PC-9 (cell line): ENCODE measurements around the gene FBRSL1. TPM values are rescaled to one million over a fixed set of nuclear protein-coding genes. Genes with fewer than 3 reads are reported as not detected.

Experiments
- BruUV-seq: library from RNA; stranded (reverse); fragments of 400-500 nt; replicated peaks from 2 replicates; lab custom pipeline; 2021; lab: Mats Ljungman, UMichigan
- CTCF ChIA-PET: fragments of 300-600 bp; sonication (Branson Sonifier 250); formaldehyde crosslinking; loops from one replicate; lab custom pipeline; 2022; ENCODE audit warnings: antibody characterized with exemption; lab: Charles Lee
- POLR2A ChIA-PET: fragments of 300-600 bp; sonication (Branson Sonifier 250); formaldehyde crosslinking; loops from one replicate; lab custom pipeline; 2022; ENCODE audit warnings: antibody characterized with exemption; ENCODE audit not compliant: unreplicated experiment; lab: Charles Lee
- DNase-seq, 2 experiments: peaks; one replicate each; pipeline versions ENCODE4 v3.0.0 to v3.0.0-alpha.2; 2015 to 2022; ENCODE audit warnings: mixed read lengths in 1 of 2
- H2AFZ ChIP-seq: fragments of 200-600 bp; sonication (generic); 2 replicates; pipeline ENCODE4 v1.8.1; 2017; ENCODE audit warnings: antibody characterized with exemption
- H3F3A ChIP-seq: fragments of 200-600 bp; sonication (generic); 2 replicates; pipeline ENCODE4 v1.8.1; 2017; ENCODE audit warnings: antibody characterized with exemption, mild to moderate bottlenecking, low read depth; ENCODE audit not compliant: insufficient read depth
- H3K27ac ChIP-seq: fragments of 200-600 bp; sonication (generic); 2 replicates; pipeline ENCODE4 v1.6.1; 2016; ENCODE audit warnings: mixed run types
- H3K27me3 ChIP-seq: fragments of 200-600 bp; sonication (generic); 2 replicates; pipeline ENCODE4 v1.6.1; 2016; ENCODE audit warnings: low read depth, mixed run types; ENCODE audit not compliant: insufficient read depth
- H3K36me3 ChIP-seq: fragments of 200-600 bp; sonication (generic); 2 replicates; pipeline ENCODE4 v1.6.1; 2016; ENCODE audit warnings: low read depth, mixed run types
- H3K4me1 ChIP-seq: fragments of 200-600 bp; sonication (generic); replicated peaks from 2 replicates; pipeline ENCODE4 v1.6.1; 2016; ENCODE audit warnings: mixed run types; ENCODE audit not compliant: insufficient read depth
- H3K4me2 ChIP-seq: fragments of 200-600 bp; sonication (generic); 2 replicates; pipeline ENCODE4 v1.6.1; 2017; ENCODE audit warnings: mixed run types
- H3K4me3 ChIP-seq: fragments of 200-600 bp; sonication (generic); 2 replicates; pipeline ENCODE4 v1.6.1; 2016; ENCODE audit warnings: mixed run types
- H3K79me2 ChIP-seq: fragments of 200-600 bp; sonication (generic); 2 replicates; pipeline ENCODE4 v1.6.1; 2017; ENCODE audit warnings: low read depth, mixed run types
- H3K9me2 ChIP-seq: fragments of 200-600 bp; sonication (generic); 2 replicates; pipeline ENCODE4 v1.8.1; 2017; ENCODE audit warnings: mild to moderate bottlenecking; ENCODE audit not compliant: insufficient read depth
- H3K9me3 ChIP-seq: fragments of 200-600 bp; sonication (generic); 2 replicates; pipeline ENCODE4 v1.8.1; 2016; ENCODE audit warnings: low read depth; ENCODE audit not compliant: insufficient read depth
- H4K20me1 ChIP-seq: fragments of 200-600 bp; sonication (generic); 2 replicates; pipeline ENCODE4 v1.8.1; 2017; ENCODE audit not compliant: insufficient read depth
- CTCF ChIP-seq: fragments of 200-600 bp; sonication (generic); conservative IDR thresholded peaks from 2 replicates; pipeline ENCODE4 v1.6.1; 2017; ENCODE audit warnings: mixed run types, antibody characterized with exemption, mild to moderate bottlenecking, moderate library complexity
- EZH2 ChIP-seq: fragments of 200-600 bp; sonication (generic); IDR thresholded peaks from 2 replicates; pipeline ENCODE4 v1.8.0; 2017; ENCODE audit warnings: antibody characterized with exemption, low read depth
- intact Hi-C: fragments of 100-400 bp; cut with micrococcal nuclease; formaldehyde crosslinking; loops from one replicate; pipeline ENCODE4 v1.10.0; 2022; ENCODE audit not compliant: unreplicated experiment
- total RNA-seq: library from RNA; stranded (reverse); gene quantifications from 2 replicates; pipeline ENCODE4 v1.2.3, GENCODE V29; 2021

The FBRSL1 gene
- total RNA-seq, 1 experiment from 2014 or later = 59.5 TPM

- BruUV-seq = no TSS peak
- Histone ChIP-seq H3K4me1 (0 out of 2 replicates have a peak, but pooled peaks cover 8% of the 10 kb centered on the region), H3F3A (peaks cover 3% of the 10 kb centered on the region; the same call in 1 of the 2 replicates), H3K4me3 (no peak overlapping the region), H3K27me3 (peaks cover 71% of the 10 kb centered on the region), H4K20me1 (no peaks in the 10 kb centered on the region), H3K4me2 (peak overlapping the region; percentile 59), H3K9me3 (no peaks in the 10 kb centered on the region), H3K36me3 (no peaks in the 10 kb centered on the region), H3K27ac (no peak overlapping the region), H2AFZ (no peak overlapping the region), H3K79me2 (no peaks in the 10 kb centered on the region), H3K9me2 (no peaks in the 10 kb centered on the region)
- intact Hi-C loops = no loop called here
- ChIA-PET CTCF (no interaction called here), POLR2A (no interaction called here)
- TF ChIP-seq CTCF (no peak), EZH2 (no peak)
- DNase-seq = no peak
Observed at GRCh38 chr12:132452596-132453350, 37.2 kb upstream of the FBRSL1 start.

- CTCF ChIA-PET = no interaction called here
- no peak overlapping the region for H3K4me3 ChIP-seq
Observed at GRCh38 chr12:132453361-132454192, 36.4 kb upstream of the FBRSL1 start.

More at GRCh38 chr12:132453361-132454192, 36.4 kb upstream of the FBRSL1 start:
- no TSS peak for BruUV-seq
- H3K9me2 ChIP-seq = no peaks in the 10 kb centered on the region
- H3K27ac ChIP-seq = no peak overlapping the region
- no peaks in the 10 kb centered on the region for H3K36me3 ChIP-seq
- H3K4me1 ChIP-seq = 0 out of 2 replicates have a peak, but pooled peaks cover 8% of the 10 kb centered on the region
- peak overlapping the region; percentile 65 for H2AFZ ChIP-seq
- no peak for DNase-seq
- H3K27me3 ChIP-seq = peaks cover 68% of the 10 kb centered on the region
- no peaks in the 10 kb centered on the region for H3K9me3 ChIP-seq
- peak overlapping the region; percentile 59 for H3K4me2 ChIP-seq
- TF ChIP-seq CTCF = no peak
- no peak for TF ChIP-seq EZH2
- H4K20me1 ChIP-seq = no peaks in the 10 kb centered on the region
- intact Hi-C loops = no loop called here
- POLR2A ChIA-PET = no interaction called here
- peaks cover 3% of the 10 kb centered on the region; the same call in 1 of the 2 replicates for H3F3A ChIP-seq
- H3K79me2 ChIP-seq = no peaks in the 10 kb centered on the region
